Measurements from ENCODE around the gene YIPF2.
"Not testable (repeated sequence)": the region's sequence is repeated elsewhere in the genome, so short reads cannot be mapped to it uniquely, and the experiment has no call there.

YIPF2 gene

GRCh38 chr19:10908380-10908960 lies 20.0 kb downstream of the YIPF2 start:
- no peak for DNase-seq

- DNase-seq = no peak
Observed at GRCh38 chr19:10907925-10908324, 20.5 kb downstream of the YIPF2 start.

GRCh38 chr19:10899151-10899653 lies 29.2 kb downstream of the YIPF2 start:
- no peak for DNase-seq

- no peak for DNase-seq
Observed at GRCh38 chr19:10898633-10899032, 29.8 kb downstream of the YIPF2 start.

- DNase-seq = no peak
Observed at GRCh38 chr19:10896851-10897526, 31.4 kb downstream of the YIPF2 start.

GRCh38 chr19:10895920-10896319 lies 32.5 kb downstream of the YIPF2 start:
- no peak for DNase-seq

GRCh38 chr19:10895363-10895762 lies 33.1 kb downstream of the YIPF2 start:
- no peak for DNase-seq

- DNase-seq = no peak
Observed at GRCh38 chr19:10894911-10895213, 33.6 kb downstream of the YIPF2 start.

GRCh38 chr19:10892256-10892655 lies 36.2 kb downstream of the YIPF2 start:
- DNase-seq = no peak

GRCh38 chr19:10891405-10892086 lies 36.9 kb downstream of the YIPF2 start:
- no peak for DNase-seq

GRCh38 chr19:10889880-10890279 lies 38.6 kb downstream of the YIPF2 start:
- DNase-seq = no peak

GRCh38 chr19:10888421-10888866 lies 40.0 kb downstream of the YIPF2 start:
- no peak for DNase-seq

- DNase-seq = no peak
Observed at GRCh38 chr19:10887616-10888367, 40.6 kb downstream of the YIPF2 start.

GRCh38 chr19:10885201-10886169 lies 43.0 kb downstream of the YIPF2 start:
- DNase-seq = no peak

GRCh38 chr19:10884274-10884673 lies 44.2 kb downstream of the YIPF2 start:
- no peak for DNase-seq

GRCh38 chr19:10882108-10882457 lies 46.4 kb downstream of the YIPF2 start:
- DNase-seq = no peak

GRCh38 chr19:10881403-10882107 lies 46.9 kb downstream of the YIPF2 start:
- no peak for DNase-seq

- DNase-seq = no peak
Observed at GRCh38 chr19:10878253-10878652, 50.2 kb downstream of the YIPF2 start.

- DNase-seq = not testable (repeated sequence)
Observed at GRCh38 chr19:10877608-10878007, 50.8 kb downstream of the YIPF2 start.

GRCh38 chr19:10876459-10877240 lies 51.8 kb downstream of the YIPF2 start:
- DNase-seq = no peak

GRCh38 chr19:10874024-10874423 lies 54.4 kb downstream of the YIPF2 start:
- DNase-seq = no peak
